CD1c-positive myeloid dendritic cell (primary cell): ENCODE results near the gene TPX2.
"Not testable (repeated sequence)": the region's sequence is repeated elsewhere in the genome, so short reads cannot be mapped to it uniquely, and the experiment has no call there.

ENCODE experiments used
- DNase-seq: peaks from one replicate; pipeline ENCODE4 v3.0.0-alpha.2; 2016; ENCODE audit errors: extremely low spot score

TPX2 gene

GRCh38 chr20:31764641-31765305 lies 25.7 kb downstream of the TPX2 start:
- no peak for DNase-seq

- DNase-seq = no peak
Measured at GRCh38 chr20:31767805-31768204, 28.7 kb downstream of the TPX2 start.

DNA sequence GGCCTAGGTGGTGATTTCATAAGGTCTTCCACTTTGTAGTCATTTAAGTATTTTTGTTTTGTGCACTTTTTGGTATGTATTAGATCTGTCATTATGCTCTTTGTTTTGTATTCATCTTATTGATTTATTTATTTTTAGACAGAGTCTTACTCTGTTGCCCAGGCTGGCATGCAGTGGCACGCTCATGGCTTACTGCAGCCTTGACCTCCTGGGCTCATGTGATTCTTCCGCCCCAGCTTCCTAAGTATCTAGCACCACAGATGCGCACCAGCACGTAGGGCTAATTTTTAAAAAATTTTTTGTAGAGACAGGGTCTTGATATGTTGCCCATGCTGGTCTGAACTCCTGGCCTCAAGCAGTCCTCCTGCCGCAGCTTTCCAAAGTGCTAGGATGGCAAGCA lies 30.6 kb downstream of the TPX2 start:
- DNase-seq = no peak

GRCh38 chr20:31770243-31770642 lies 31.2 kb downstream of the TPX2 start:
- no peak for DNase-seq

- DNase-seq = no peak
Measured at GRCh38 chr20:31774408-31774807, 35.3 kb downstream of the TPX2 start.

DNA sequence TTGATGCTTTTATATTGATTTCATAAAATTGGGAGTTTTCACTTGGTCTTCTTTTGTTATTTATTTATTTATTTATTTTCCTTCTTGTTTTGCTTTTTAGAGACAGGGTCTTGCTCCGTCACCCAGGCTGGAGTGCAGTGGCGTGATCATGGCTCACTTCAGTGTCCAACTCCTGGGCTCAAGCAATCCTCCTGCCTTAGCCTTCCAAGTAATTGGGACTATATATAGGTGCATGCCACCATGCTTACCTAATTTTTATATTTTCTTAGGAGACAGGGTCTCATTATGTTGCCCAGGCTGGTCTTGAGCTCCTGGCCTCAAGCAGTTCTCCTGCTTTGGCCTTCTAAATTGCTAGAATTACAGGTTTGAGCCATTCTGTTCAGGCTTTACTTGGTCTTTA lies 41.7 kb downstream of the TPX2 start:
- DNase-seq = no peak

DNA sequence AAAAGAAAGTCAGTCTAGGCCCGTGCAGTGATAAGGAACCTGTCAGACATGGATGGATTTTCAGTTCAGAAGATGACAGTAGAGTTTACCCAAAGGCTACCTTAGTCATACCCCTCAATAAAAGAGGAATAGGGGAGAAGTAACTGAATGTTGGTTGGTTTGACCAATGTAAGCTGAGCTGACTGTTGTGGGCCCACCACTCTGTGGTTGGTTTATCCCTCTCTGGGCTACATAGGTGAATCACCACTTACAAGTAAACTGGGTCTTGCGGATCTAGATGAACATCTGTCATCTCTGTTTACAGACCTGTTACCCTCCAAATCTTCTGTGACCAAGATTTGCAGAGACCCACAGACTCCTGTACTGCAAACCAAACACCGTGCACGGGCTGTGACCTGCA lies 42.9 kb downstream of the TPX2 start:
- DNase-seq = no peak

- DNase-seq = no peak
Measured at GRCh38 chr20:31784354-31785044, 45.4 kb downstream of the TPX2 start.

GRCh38 chr20:31785089-31785488 lies 46.0 kb downstream of the TPX2 start:
- no peak for DNase-seq

GRCh38 chr20:31788578-31788977 lies 49.5 kb downstream of the TPX2 start:
- no peak for DNase-seq

- DNase-seq = no peak
Measured at GRCh38 chr20:31790401-31790800, 51.3 kb downstream of the TPX2 start.

- DNase-seq = no peak
Measured at GRCh38 chr20:31797364-31797763, 58.3 kb downstream of the TPX2 start.

DNA sequence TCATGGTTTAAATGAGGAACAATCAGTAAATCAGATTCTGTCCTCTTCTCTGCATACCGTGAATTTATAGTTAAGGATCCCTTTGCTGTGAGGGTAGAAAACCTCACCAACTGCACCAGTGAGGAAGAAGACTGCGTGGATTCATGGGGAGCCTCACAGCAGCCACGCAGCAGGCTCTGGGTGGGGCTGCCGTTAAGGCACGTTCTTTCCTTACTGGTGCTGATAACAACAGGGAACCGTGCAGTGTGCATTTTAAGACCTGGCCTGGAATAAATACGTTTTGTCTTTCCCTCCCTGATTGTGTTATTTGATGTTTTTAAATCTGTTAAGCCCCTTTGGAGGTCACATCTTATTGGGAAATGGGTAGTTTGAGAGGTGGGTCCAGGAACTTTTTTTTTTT lies 62.4 kb downstream of the TPX2 start:
- DNase-seq = no peak

- DNase-seq = no peak
Measured at GRCh38 chr20:31803552-31804291, 64.6 kb downstream of the TPX2 start.

DNA sequence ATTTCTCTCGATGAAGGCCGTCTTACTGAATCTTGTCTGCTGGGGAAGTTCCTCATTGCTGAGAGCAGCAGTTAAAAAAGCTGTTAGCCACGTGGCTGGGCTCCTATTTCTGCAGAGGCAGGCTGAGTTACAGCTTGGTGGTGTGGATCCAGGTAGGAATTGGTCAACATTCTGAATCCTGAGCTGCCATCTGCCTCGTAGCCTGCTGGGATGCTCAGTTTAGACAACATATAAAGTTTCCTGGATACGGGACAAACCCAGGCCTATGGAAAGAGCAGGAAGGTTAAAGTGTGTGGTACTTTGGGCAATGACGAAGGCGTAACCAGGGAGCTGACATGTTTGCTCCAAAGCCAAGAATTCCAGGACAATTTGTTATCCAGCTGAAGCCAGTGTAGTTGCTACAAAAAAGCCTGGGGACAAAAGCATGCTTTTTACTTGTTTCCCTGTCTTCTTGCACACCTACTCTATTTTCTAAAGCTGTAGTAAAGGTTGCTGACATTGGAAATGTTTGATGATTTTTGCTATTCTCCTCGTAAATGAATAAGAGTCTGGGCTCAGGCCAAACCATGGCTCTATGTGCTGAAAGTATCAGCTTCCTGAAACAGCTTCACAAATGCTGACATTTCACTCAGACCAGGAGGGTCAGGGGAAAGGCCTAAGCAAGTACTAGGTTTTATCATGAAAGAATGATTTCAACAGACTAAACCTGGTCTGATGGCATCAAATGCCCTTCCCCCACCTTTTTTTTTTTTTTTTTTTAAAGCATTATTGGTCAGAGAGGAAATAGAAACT lies 67.7 kb downstream of the TPX2 start:
- DNase-seq = no peak

DNA sequence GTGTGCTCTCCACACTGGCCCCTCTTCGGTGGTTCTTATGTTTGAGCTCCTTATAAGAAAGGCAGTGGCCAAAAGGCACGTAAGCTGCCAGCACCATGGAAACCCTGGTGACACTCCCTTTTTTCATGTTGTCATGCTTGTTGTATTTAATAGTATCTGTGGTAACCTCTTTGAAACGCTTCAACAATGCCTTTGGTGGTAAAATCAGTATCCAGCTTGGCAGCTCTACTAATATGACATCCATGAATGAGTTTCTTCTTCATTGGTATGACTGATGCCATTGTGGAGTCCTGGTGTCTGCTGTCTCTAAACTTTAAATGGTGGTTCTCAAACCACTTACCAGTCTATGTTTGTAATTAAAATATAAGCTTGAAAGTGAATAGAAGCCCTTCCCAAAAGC lies 69.4 kb downstream of the TPX2 start:
- no peak for DNase-seq

DNA sequence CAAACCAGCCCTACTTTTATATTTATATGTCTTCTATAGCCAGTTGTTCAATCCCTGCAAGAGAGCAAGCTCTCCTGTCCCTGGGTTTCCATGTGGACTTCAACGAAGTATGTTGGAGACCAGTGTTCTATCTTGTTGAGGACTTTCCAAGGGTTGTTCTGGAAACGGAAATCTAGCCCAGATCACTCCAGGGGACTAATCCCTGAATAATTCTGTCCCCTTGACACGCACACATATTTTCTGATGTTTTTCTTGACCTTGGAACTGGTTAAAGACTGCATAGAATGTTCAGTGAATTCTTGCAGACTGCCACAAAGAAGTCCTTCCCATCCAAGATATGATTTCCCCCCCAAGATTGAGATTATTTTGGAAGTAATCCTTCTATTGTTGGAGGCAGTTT lies 70.6 kb downstream of the TPX2 start:
- DNase-seq = no peak

GRCh38 chr20:31811198-31811597 lies 72.1 kb downstream of the TPX2 start:
- no peak for DNase-seq

DNA sequence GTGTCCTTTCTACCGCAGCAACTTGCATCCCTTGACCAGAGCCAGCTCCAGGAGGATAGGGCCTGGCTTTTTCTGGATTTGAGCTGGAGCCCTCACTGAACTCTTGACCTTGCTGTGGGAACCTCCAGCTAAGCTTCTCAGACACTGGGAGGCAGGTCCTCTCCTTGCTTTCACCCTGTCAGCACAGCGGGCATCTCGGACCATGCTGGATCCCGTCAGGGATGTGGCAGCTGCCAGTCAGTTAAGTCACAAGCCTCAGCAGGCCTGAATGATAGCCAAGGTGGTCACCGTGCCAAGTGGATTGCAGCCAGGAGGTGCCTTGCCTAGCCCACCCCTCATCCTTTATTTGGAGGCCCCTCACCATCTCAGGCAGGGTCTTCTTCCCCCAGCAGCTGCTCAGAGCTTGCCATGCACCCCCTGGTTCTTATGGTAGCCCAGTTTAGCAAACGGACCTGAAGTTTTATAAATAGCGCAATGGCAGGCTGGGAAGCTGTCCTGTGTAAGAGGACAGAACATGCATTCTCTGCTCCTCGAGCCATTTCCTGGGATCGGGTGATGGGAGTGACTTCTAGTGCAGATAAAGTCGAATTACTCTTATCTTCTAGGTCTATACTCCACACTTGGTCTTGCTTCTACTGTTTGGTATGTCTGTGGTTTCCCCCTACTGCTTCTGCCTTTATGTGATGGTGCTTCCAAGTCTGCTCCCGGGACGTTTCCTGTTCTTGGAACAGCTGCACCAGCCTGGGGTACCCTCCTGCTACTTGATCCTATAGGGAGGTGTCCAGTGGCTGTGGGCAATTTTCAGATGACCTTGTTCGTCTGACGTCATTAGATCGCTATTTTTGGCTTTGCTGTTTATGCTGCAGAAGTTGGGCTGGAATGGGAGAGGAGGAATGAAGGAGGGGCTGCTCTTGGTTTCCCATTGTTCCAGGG lies 73.0 kb downstream of the TPX2 start:
- DNase-seq = no peak

GRCh38 chr20:31813611-31814010 lies 74.5 kb downstream of the TPX2 start:
- DNase-seq = no peak

- DNase-seq = not testable (repeated sequence)
Measured at GRCh38 chr20:31814142-31814541, 75.1 kb downstream of the TPX2 start.
